Measurements from ENCODE around the gene HIC2. TPM values are rescaled to one million over a fixed set of nuclear protein-coding genes. Genes with fewer than 3 reads are reported as not detected.
"Not testable (repeated sequence)": the region's sequence is repeated elsewhere in the genome, so short reads cannot be mapped to it uniquely, and the experiment has no call there.

HIC2 gene
- total and polyA plus RNA-seq, 9 donors = 4.2 to 9.6 (median 5.5) TPM

- not testable (repeated sequence) for H3K9me3 ChIP-seq (replicated peaks; ENCODE audit: control insufficient read depth, low read depth, low read length); H3K27me3 ChIP-seq (ENCODE audit: control insufficient read depth, insufficient read depth, low read length); H3K36me3 ChIP-seq (ENCODE audit: control insufficient read depth, insufficient read depth, low read length); H3K27ac ChIP-seq (ENCODE audit: low read length); H3K4me1 ChIP-seq (ENCODE audit: control insufficient read depth, insufficient read depth, low read length)
- peak; percentile 60 for DNase-seq
- WGBS (ENCODE audit: insufficient coverage) = no CpG with 5 or more reads among the region's 60 CpGs
- peak overlapping the region; percentile 26 for H3K4me3 ChIP-seq (ENCODE audit: low read length)
These were observed 51.3 kb downstream of the HIC2 start for GRCh38 chr22:21468194-21469096.

- not testable (repeated sequence) for H3K36me3 ChIP-seq (ENCODE audit: control insufficient read depth, insufficient read depth, low read length); H3K27me3 ChIP-seq (ENCODE audit: control insufficient read depth, insufficient read depth, low read length); H3K27ac ChIP-seq (ENCODE audit: low read length); DNase-seq; H3K9me3 ChIP-seq (replicated peaks; ENCODE audit: control insufficient read depth, low read depth, low read length); H3K4me3 ChIP-seq (ENCODE audit: low read length); H3K4me1 ChIP-seq (ENCODE audit: control insufficient read depth, insufficient read depth, low read length)
- WGBS (ENCODE audit: insufficient coverage) = 10% methylated on average over 9 of the region's 87 CpGs
These were observed 52.2 kb downstream of the HIC2 start for GRCh38 chr22:21469097-21469994.

- H3K9me3 ChIP-seq (replicated peaks; ENCODE audit: control insufficient read depth, low read depth, low read length); H3K4me1 ChIP-seq (ENCODE audit: control insufficient read depth, insufficient read depth, low read length); H3K36me3 ChIP-seq (ENCODE audit: control insufficient read depth, insufficient read depth, low read length); H3K4me3 ChIP-seq (ENCODE audit: low read length); H3K27ac ChIP-seq (ENCODE audit: low read length); H3K27me3 ChIP-seq (ENCODE audit: control insufficient read depth, insufficient read depth, low read length); DNase-seq: not testable (repeated sequence)
- no CpG with 5 or more reads among the region's 11 CpGs for WGBS (ENCODE audit: insufficient coverage)
These were observed 55.8 kb downstream of the HIC2 start for GRCh38 chr22:21472984-21473383.

GRCh38 chr22:21473664-21474063 lies 56.5 kb downstream of the HIC2 start:
- not testable (repeated sequence) for H3K27me3 ChIP-seq (ENCODE audit: control insufficient read depth, insufficient read depth, low read length); H3K27ac ChIP-seq (ENCODE audit: low read length); H3K4me3 ChIP-seq (ENCODE audit: low read length); DNase-seq; H3K4me1 ChIP-seq (ENCODE audit: control insufficient read depth, insufficient read depth, low read length); H3K36me3 ChIP-seq (ENCODE audit: control insufficient read depth, insufficient read depth, low read length); H3K9me3 ChIP-seq (replicated peaks; ENCODE audit: control insufficient read depth, low read depth, low read length)
- no CpG with 5 or more reads among the region's 13 CpGs for WGBS (ENCODE audit: insufficient coverage)

- not testable (repeated sequence) for DNase-seq; H3K4me3 ChIP-seq (ENCODE audit: low read length); H3K36me3 ChIP-seq (ENCODE audit: control insufficient read depth, insufficient read depth, low read length); H3K27ac ChIP-seq (ENCODE audit: low read length); H3K4me1 ChIP-seq (ENCODE audit: control insufficient read depth, insufficient read depth, low read length); H3K9me3 ChIP-seq (replicated peaks; ENCODE audit: control insufficient read depth, low read depth, low read length); H3K27me3 ChIP-seq (ENCODE audit: control insufficient read depth, insufficient read depth, low read length)
- WGBS (ENCODE audit: insufficient coverage) = no CpG with 5 or more reads among the region's 14 CpGs
These were observed 66.9 kb downstream of the HIC2 start for GRCh38 chr22:21484039-21484438.

- H3K27me3 ChIP-seq (ENCODE audit: control insufficient read depth, insufficient read depth, low read length); H3K4me3 ChIP-seq (ENCODE audit: low read length); DNase-seq; H3K27ac ChIP-seq (ENCODE audit: low read length); H3K4me1 ChIP-seq (ENCODE audit: control insufficient read depth, insufficient read depth, low read length); H3K9me3 ChIP-seq (replicated peaks; ENCODE audit: control insufficient read depth, low read depth, low read length); H3K36me3 ChIP-seq (ENCODE audit: control insufficient read depth, insufficient read depth, low read length): not testable (repeated sequence)
- WGBS (ENCODE audit: insufficient coverage) = no CpG with 5 or more reads among the region's 17 CpGs
These were observed 70.6 kb downstream of the HIC2 start for GRCh38 chr22:21487723-21488122.

GRCh38 chr22:21489149-21489680 lies 72.0 kb downstream of the HIC2 start:
- H3K9me3 ChIP-seq (replicated peaks; ENCODE audit: control insufficient read depth, low read depth, low read length); H3K4me1 ChIP-seq (ENCODE audit: control insufficient read depth, insufficient read depth, low read length); DNase-seq; H3K36me3 ChIP-seq (ENCODE audit: control insufficient read depth, insufficient read depth, low read length); H3K4me3 ChIP-seq (ENCODE audit: low read length); H3K27ac ChIP-seq (ENCODE audit: low read length); H3K27me3 ChIP-seq (ENCODE audit: control insufficient read depth, insufficient read depth, low read length): not testable (repeated sequence)
- WGBS (ENCODE audit: insufficient coverage) = no CpG with 5 or more reads among the region's 11 CpGs

GRCh38 chr22:21490556-21490955 lies 73.4 kb downstream of the HIC2 start:
- not testable (repeated sequence) for H3K4me1 ChIP-seq (ENCODE audit: control insufficient read depth, insufficient read depth, low read length); H3K36me3 ChIP-seq (ENCODE audit: control insufficient read depth, insufficient read depth, low read length); H3K27ac ChIP-seq (ENCODE audit: low read length); H3K27me3 ChIP-seq (ENCODE audit: control insufficient read depth, insufficient read depth, low read length); DNase-seq; H3K9me3 ChIP-seq (replicated peaks; ENCODE audit: control insufficient read depth, low read depth, low read length); H3K4me3 ChIP-seq (ENCODE audit: low read length)
- no CpG with 5 or more reads among the region's 6 CpGs for WGBS (ENCODE audit: insufficient coverage)

GRCh38 chr22:21492271-21492670 lies 75.1 kb downstream of the HIC2 start:
- not testable (repeated sequence) for H3K27ac ChIP-seq (ENCODE audit: low read length); H3K9me3 ChIP-seq (replicated peaks; ENCODE audit: control insufficient read depth, low read depth, low read length); H3K4me1 ChIP-seq (ENCODE audit: control insufficient read depth, insufficient read depth, low read length); H3K36me3 ChIP-seq (ENCODE audit: control insufficient read depth, insufficient read depth, low read length); H3K4me3 ChIP-seq (ENCODE audit: low read length); DNase-seq; H3K27me3 ChIP-seq (ENCODE audit: control insufficient read depth, insufficient read depth, low read length)
- WGBS (ENCODE audit: insufficient coverage) = no CpG with 5 or more reads among the region's 8 CpGs
